GM12878 (cell line): Measurements from ENCODE around the gene KIAA1217. TPM values are rescaled to one million over a fixed set of nuclear protein-coding genes. Genes with fewer than 3 reads are reported as not detected.

ENCODE experiments used
- BCL11A ChIP-seq: IDR thresholded peaks from 2 replicates; pipeline ENCODE4 v1.6.1; 2011; ENCODE audit warnings: low read depth, low read length
- HSF1 ChIP-seq: fragments of 150-350 bp; IDR thresholded peaks from 2 replicates; pipeline ENCODE4 v1.6.1; 2014; ENCODE audit warnings: mild to moderate bottlenecking, low read depth, low read length
- KDM1A ChIP-seq: fragments of 200-600 bp; sonication (generic); IDR thresholded peaks from 2 replicates; pipeline ENCODE4 v1.6.1; 2016; ENCODE audit warnings: borderline replicate concordance
- NFYA ChIP-seq: IDR thresholded peaks from 2 replicates; pipeline ENCODE4 v1.6.1; 2011; ENCODE audit warnings: low read depth, mild to moderate bottlenecking, low read length, improper control_type of control experiment, borderline replicate concordance
- NFYB ChIP-seq: IDR thresholded peaks from 2 replicates; pipeline ENCODE4 v1.6.1; 2011; ENCODE audit warnings: low read depth, mild to moderate bottlenecking, low read length, improper control_type of control experiment, moderate library complexity; ENCODE audit not compliant: insufficient read depth
- NKRF ChIP-seq: fragments of 450-650 bp; conservative IDR thresholded peaks from 2 replicates; pipeline ENCODE4 v1.6.1; 2017; ENCODE audit warnings: mild to moderate bottlenecking, moderate library complexity
- RAD51 ChIP-seq: fragments of 450-650 bp; IDR thresholded peaks from 2 replicates; pipeline ENCODE4 v1.6.1; 2016; ENCODE audit warnings: moderate library complexity, mild to moderate bottlenecking, inconsistent platforms
- TCF12 ChIP-seq: IDR thresholded peaks from 2 replicates; pipeline ENCODE4 v1.6.1; 2011; ENCODE audit warnings: low read depth, mild to moderate bottlenecking, low read length
- YBX1 ChIP-seq: fragments of 450-650 bp; IDR thresholded peaks from 2 replicates; pipeline ENCODE4 v1.6.1; 2016; ENCODE audit warnings: antibody characterized with exemption
- polyA plus RNA-seq, 11 experiments: library from polyadenylated mRNA; depleted of rRNA in 4 of 11; unstranded in 6 of 11; stranded (reverse) in 5 of 11; fragments of >200 nt; fragmentation: Nextera tagmentation in 4 of 11; fragmentation: Illumina TruSeq in 1 of 11; extraction: Ambion mirVana in 4 of 11; extraction: Trizol in 1 of 11; gene quantifications; 1 replicate in 1 of 11; 2 replicates in 10 of 11; pipeline versions ENCODE4 v1.2.1 to v1.2.3, GENCODE V29; 2011 to 2016; ENCODE audit warnings: inconsistent platforms in 2 of 11, missing spikeins in 2 of 11, low read depth in 1 of 11
- total RNA-seq, 4 experiments: library from RNA; depleted of rRNA in 3 of 4; stranded (reverse); fragments of >200 nt in 3 of 4; fragmentation: Illumina TruSeq in 1 of 4; extraction: Trizol in 1 of 4; gene quantifications; 2 replicates each; pipeline versions ENCODE4 v1.2.1 to v1.2.3, GENCODE V29; 2013 to 2021

KIAA1217 gene
- total and polyA plus RNA-seq, 10 of the 15 experiments (the other 5 are each of a cell fraction or from before 2014, with no cell fraction given), result 0.57 to 3.8 (median 2.1) TPM

GRCh38 chr10:24277771-24278170 lies 68.8 kb downstream of the KIAA1217 start (continued):
- no peak for TF ChIP-seq YBX1
- no peak for TF ChIP-seq RAD51
- TF ChIP-seq KDM1A, result no peak
- no peak for TF ChIP-seq HSF1
- TF ChIP-seq TCF12, result no peak
- no peak for TF ChIP-seq NKRF
- TF ChIP-seq BCL11A, result no peak
- no peak for TF ChIP-seq NFYB
- no peak for TF ChIP-seq NFYA
- TF ChIP-seq, all 136 proteins: peak for 0
